Mucosa of stomach (tissue), 1 donor: ENCODE measurements around the gene GABRG2.

Source experiments
- H3K27me3 ChIP-seq: one replicate; pipeline ENCODE4 v1.7.0; 2013; ENCODE audit warnings: mild to moderate bottlenecking, low read length; ENCODE audit not compliant: control insufficient read depth, insufficient read depth
- H3K36me3 ChIP-seq: one replicate; pipeline ENCODE4 v1.7.0; 2013; ENCODE audit warnings: low read length; ENCODE audit not compliant: control insufficient read depth, insufficient read depth
- H3K4me1 ChIP-seq: one replicate; pipeline ENCODE4 v1.7.0; 2013; ENCODE audit warnings: mild to moderate bottlenecking, low read length; ENCODE audit not compliant: control insufficient read depth, insufficient read depth
- H3K4me3 ChIP-seq: one replicate; pipeline ENCODE4 v1.7.0; 2013; ENCODE audit warnings: low read length
- H3K9ac ChIP-seq: one replicate; pipeline ENCODE4 v1.7.0; 2013; ENCODE audit warnings: mild to moderate bottlenecking, low read length, moderate library complexity
- H3K9me3 ChIP-seq: one replicate; pipeline ENCODE4 v1.7.0; 2013; ENCODE audit warnings: mild to moderate bottlenecking, low read length, moderate library complexity; ENCODE audit not compliant: control insufficient read depth
- donor health status: Pancreatic carcinoma.

Gene GABRG2

DNA sequence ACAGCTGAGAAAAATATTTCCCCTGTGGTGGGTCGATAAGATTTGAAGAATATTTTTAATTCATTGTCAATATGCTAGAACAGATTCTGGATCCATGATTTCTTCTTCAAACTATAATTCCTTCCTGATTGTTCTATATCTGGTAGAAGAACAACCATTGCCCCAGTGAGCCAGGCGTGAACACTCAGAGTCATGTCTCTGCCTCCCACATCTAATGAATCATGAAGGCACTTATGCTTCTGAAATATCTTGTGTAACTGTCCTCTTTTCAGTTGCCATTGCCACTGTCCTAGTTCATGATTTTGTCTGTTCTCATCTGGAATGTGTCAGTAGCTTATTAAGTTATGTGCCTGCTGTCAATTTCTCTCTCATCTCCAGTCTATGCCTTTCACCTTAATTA, 40.0 kb downstream of the GABRG2 start:
- Histone ChIP-seq H3K4me3 (no peak overlapping the region), H3K9me3 (no peaks in the 10 kb centered on the region), H3K4me1 (no peaks in the 10 kb centered on the region), H3K36me3 (no peaks in the 10 kb centered on the region), H3K27me3 (no peaks in the 10 kb centered on the region), H3K9ac (no peak overlapping the region)

DNA sequence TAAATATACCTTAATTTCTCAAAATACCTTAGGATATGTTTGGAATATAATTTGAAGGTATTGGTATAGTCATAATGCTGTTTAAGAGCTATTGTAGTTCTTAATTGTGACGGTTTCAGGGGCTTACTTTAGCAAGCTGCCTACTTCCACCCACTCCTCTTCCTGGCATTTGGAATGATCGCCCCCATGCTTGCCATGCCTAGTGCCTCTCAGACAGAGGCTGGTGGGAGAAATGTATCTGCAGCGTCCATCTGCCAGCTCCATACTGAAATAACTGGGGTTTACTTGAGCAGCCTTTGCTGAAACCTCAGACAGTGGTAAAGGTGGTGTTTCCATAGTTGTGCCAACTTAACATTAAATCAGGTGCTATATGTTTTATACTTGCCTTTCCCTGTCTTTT, 52.2 kb downstream of the GABRG2 start:
- Histone ChIP-seq H3K36me3 (no peaks in the 10 kb centered on the region), H3K4me3 (no peak overlapping the region), H3K27me3 (no peaks in the 10 kb centered on the region), H3K9me3 (no peaks in the 10 kb centered on the region), H3K4me1 (no peaks in the 10 kb centered on the region), H3K9ac (no peak overlapping the region)

DNA sequence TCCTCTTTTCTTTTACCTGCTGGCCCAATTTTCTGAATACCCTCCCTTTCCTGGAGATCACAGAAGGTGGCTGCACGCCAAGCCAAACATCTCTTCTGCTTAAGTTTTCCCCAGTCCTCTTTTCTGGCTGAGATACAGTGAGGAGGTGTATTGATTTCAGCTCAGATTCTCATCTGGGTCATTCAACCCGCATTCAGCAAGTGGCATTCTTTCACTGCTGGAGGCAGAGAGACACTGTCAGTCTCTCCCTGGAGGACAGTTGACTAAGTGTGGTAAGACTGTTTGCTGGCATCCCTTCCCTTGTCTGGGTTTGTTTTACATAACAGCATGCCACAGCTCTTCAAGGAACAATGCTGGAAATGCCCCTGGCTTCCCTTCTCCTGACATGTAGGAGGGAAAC, 60.5 kb downstream of the GABRG2 start:
- Histone ChIP-seq H3K9me3 (no peaks in the 10 kb centered on the region), H3K4me3 (no peak overlapping the region), H3K36me3 (no peaks in the 10 kb centered on the region), H3K9ac (no peak overlapping the region), H3K27me3 (no peaks in the 10 kb centered on the region), H3K4me1 (no peaks in the 10 kb centered on the region)

DNA sequence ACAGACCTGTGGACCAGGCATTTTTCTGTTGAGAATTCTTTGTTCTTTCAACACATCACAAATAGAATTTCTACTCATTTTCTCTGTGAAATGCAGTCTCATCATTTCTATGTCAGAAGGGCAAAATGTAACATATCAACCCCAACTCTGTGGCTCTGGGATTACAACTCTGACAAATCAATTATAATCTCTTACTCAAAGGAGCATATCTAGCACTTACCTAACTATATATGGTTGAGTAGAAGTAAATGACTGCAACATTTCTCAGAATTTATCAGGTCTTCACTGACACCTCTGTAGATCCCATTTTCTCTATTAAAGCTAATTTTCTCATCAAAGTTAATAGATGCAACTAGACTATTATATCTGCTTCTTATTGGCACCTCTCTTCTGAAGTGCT, 64.8 kb downstream of the GABRG2 start:
- Histone ChIP-seq H3K9me3 (no peaks in the 10 kb centered on the region), H3K27me3 (no peaks in the 10 kb centered on the region), H3K9ac (no peak overlapping the region), H3K4me3 (no peak overlapping the region), H3K36me3 (no peaks in the 10 kb centered on the region), H3K4me1 (no peaks in the 10 kb centered on the region)

DNA sequence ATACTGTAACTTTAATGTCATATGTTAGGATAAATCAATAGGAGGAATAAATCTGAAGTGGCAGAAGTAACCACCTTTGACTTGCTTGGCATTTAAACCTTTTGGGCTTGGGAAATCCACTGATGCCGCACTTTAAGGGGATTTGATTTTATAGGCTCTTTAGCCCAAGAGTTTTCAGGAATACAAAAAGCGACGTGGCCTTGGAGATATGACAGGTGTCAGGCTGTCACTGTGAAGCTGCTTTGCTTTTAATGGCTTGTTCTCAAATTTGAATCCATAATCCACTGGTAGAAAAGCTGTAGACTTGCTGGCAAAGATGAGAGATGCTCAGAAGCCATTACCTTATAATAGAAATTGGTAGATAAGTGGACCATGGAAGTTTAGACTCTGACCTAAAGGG, 71.6 kb downstream of the GABRG2 start:
- H3K36me3 ChIP-seq = no peaks in the 10 kb centered on the region
- no peak overlapping the region for H3K4me3 ChIP-seq
- H3K9ac ChIP-seq = no peak overlapping the region
- no peaks in the 10 kb centered on the region for H3K27me3 ChIP-seq
- H3K4me1 ChIP-seq = no peaks in the 10 kb centered on the region
- no peaks in the 10 kb centered on the region for H3K9me3 ChIP-seq

DNA sequence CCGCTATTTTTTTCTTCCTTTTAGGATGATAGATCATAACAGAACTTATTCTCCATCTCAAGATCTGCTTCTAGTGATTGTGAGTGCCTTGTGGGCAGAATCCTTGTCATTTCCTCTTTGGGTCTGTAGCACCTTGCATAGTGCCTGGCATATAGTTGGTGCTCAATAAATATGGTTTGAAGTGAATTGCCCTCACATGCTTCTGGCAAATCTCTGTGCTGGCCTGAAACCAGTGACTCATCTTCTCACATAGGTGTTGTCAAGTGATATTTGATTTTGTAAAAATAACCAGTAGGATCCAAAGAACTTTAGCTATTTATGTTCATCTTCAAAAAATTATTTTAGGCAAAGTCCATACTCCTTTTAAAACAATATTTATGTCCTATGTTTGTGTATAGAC, 86.7 kb downstream of the GABRG2 start:
- Histone ChIP-seq H3K9ac (no peak overlapping the region), H3K36me3 (no peaks in the 10 kb centered on the region), H3K4me3 (no peak overlapping the region), H3K4me1 (no peaks in the 10 kb centered on the region), H3K27me3 (no peaks in the 10 kb centered on the region), H3K9me3 (no peaks in the 10 kb centered on the region)

DNA sequence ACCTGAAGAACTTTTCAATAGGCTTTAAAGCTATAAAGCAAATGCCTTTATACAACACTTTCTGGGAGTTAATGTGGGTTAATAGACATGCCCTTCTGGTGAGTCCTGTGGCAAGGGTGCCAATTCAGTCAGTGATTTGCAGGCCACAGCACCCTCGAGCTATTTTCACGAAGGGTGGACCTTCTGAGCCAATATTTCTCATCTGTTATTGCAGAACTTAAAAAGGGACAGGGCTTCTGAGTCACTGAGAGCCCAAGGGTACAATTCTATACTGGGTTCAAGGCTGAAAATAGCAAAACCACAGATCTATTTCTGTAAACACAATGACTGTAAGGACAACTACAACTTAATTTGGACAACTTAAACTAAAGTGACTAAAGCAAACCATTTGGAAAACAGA, 92.8 kb downstream of the GABRG2 start:
- Histone ChIP-seq H3K36me3 (no peaks in the 10 kb centered on the region), H3K4me3 (no peak overlapping the region), H3K27me3 (no peaks in the 10 kb centered on the region), H3K9me3 (no peaks in the 10 kb centered on the region), H3K4me1 (no peaks in the 10 kb centered on the region), H3K9ac (no peak overlapping the region)

DNA sequence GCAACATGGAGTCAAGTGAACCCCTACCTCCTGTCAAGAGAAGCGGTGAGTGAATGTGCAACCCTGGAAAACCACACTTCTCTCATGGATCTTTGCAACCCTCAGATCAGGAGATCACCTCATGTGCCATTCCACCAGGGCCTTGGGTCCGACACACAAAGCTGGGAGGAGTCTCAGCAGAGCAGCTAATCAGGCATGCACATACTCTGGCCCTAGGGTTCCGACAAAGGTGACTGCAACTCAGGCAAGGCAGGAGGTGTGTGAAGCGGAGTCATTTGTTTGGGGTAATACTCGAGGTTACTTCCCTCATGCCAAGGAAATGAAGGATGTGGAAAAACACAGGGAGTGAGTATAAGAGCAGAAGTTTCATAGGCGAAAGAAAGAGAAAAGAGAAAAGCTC, 96.1 kb downstream of the GABRG2 start:
- Histone ChIP-seq H3K9ac (no peak overlapping the region), H3K9me3 (no peaks in the 10 kb centered on the region), H3K4me3 (no peak overlapping the region), H3K27me3 (no peaks in the 10 kb centered on the region), H3K36me3 (no peaks in the 10 kb centered on the region), H3K4me1 (no peaks in the 10 kb centered on the region)

DNA sequence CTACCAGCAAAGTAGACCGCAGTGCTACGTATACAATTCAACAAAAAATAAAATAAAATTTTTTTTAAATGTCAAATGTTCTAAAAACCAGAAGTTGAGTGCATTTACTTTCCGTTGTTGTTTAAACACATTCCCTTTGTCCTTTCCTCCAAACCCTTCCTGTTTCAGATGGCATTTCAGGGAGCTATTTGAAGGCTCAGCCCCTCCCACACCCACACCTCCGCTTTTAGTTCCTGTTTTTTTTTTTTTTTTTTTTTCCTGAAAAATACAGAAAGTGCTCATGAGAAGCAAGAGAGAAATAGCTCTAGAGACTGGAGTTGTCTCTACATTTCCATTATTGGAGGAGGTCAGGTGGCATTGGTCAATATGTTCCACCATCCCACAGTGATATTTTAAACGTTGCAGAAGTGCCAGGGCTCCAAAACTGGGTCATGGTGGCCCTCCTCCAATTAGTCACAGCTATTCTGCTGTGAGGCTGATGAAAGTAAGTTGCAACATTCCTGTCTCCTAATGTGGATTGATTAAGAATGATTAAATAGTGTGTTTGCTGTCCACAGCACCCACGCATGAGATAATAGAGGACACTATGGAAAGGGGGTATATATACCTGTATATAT, 106.9 kb downstream of the GABRG2 start:
- H3K4me3 ChIP-seq = no peak overlapping the region
- H3K36me3 ChIP-seq = no peaks in the 10 kb centered on the region
- no peaks in the 10 kb centered on the region for H3K9me3 ChIP-seq
- no peak overlapping the region for H3K9ac ChIP-seq
- no peaks in the 10 kb centered on the region for H3K27me3 ChIP-seq
- H3K4me1 ChIP-seq = no peaks in the 10 kb centered on the region

DNA sequence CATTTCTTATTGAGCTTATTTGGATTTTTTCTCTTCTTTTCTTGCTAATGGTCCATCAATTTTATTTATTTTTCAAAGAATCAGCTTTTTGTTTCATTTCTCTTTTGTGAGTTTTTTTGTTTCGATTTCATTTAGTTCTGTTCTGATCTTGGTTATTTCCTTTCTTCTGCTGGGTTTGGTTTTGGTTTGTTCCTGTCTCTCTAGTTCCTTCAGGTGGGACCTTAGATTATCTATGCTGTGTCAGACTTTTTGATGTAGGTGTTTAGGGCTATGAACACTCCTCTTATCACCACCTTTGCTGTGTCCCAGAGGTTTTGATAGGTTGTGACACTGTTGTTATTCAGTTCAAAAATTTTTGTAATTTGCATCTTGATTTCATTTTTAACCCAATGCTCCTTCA, 119.8 kb downstream of the GABRG2 start:
- no peaks in the 10 kb centered on the region for H3K36me3 ChIP-seq
- no peak overlapping the region for H3K9ac ChIP-seq
- no peaks in the 10 kb centered on the region for H3K27me3 ChIP-seq
- no peaks in the 10 kb centered on the region for H3K4me1 ChIP-seq
- no peaks in the 10 kb centered on the region for H3K9me3 ChIP-seq
- H3K4me3 ChIP-seq = no peak overlapping the region

DNA sequence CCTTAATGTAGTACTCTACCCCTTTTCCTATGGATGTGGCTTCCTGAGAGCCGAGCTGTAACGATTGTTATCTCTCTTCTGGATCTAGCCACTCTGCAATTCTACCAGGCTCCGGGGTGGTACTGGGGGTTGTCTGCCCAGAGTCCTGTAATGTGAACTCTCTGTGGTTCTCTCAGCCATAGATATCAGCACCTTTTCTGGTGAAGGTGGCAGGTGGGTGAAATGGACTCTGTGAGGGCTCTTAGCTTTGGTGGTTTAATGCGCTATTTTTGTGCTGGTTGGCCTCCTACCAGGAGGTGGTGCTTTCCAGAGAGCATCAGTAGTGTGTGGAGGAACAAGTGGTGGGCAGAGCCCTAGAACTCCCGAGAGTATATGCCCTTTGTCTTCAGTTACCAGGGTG, 122.1 kb downstream of the GABRG2 start:
- Histone ChIP-seq H3K9me3 (no peaks in the 10 kb centered on the region), H3K36me3 (no peaks in the 10 kb centered on the region), H3K4me1 (no peaks in the 10 kb centered on the region), H3K9ac (no peak overlapping the region), H3K4me3 (no peak overlapping the region), H3K27me3 (no peaks in the 10 kb centered on the region)

DNA sequence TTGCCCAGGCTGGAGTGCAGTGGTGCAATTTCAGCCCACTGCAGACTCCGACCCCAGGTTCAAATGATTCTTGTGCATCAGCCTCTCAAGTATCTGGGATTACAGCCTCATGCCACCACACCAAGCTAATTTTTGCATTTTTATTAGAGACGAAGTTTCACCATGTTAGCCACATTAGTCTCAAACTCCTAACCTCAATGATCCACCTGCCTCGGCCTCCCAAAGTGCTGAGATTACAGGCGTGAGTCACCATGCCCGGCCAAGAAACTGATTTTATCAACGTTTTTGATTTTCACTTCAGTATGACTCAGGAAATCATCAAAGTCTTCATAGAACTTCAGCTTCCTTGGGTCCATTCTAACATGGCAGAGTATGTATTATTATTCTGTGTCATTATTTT, 125.4 kb downstream of the GABRG2 start:
- no peaks in the 10 kb centered on the region for H3K36me3 ChIP-seq
- no peak overlapping the region for H3K9ac ChIP-seq
- no peak overlapping the region for H3K4me3 ChIP-seq
- no peaks in the 10 kb centered on the region for H3K4me1 ChIP-seq
- no peaks in the 10 kb centered on the region for H3K27me3 ChIP-seq
- no peaks in the 10 kb centered on the region for H3K9me3 ChIP-seq

DNA sequence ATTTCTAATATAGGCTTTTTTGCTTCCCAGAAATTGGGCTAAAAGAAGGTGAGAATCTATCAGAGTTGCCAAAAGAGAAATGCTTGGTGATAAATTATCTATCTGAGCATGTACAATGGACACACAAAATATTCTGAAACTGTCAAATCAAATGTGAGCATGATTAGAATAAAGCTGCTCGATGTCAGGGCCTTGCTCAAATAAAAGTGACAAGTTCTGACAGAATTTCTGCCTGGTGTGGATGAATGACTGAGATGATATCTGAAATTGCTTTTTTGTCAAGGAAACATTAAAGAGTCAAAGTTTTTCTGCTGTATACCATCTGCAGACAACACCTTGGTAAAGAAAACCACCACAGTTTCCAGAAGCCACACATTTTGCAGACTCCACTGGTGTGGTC, 128.8 kb downstream of the GABRG2 start:
- Histone ChIP-seq H3K9ac (no peak overlapping the region), H3K27me3 (no peaks in the 10 kb centered on the region), H3K4me3 (no peak overlapping the region), H3K4me1 (no peaks in the 10 kb centered on the region), H3K9me3 (no peaks in the 10 kb centered on the region), H3K36me3 (no peaks in the 10 kb centered on the region)
